HCT116 (cell line): ENCODE measurements around the gene CTSW. TPM values are rescaled to one million over a fixed set of nuclear protein-coding genes. Genes with fewer than 3 reads are reported as not detected.

ENCODE experiments used
- ATAC-seq: fragments of 200-7000 bp; cut with Tn5 transposase; 2 replicates; pipeline ENCODE4 v1.9.1; 2020; ENCODE audit warnings: mild to moderate bottlenecking, moderate library complexity
- BruUV-seq: library from RNA; stranded (reverse); fragments of 400-500 nt; replicated peaks from 2 replicates; lab custom pipeline; 2021; lab: Mats Ljungman, UMichigan
- CTCF ChIA-PET: fragments of 300-600 bp; sonication (Branson Sonifier 250); formaldehyde crosslinking; loops from one replicate; lab custom pipeline; 2021; ENCODE audit warnings: antibody characterized with exemption; lab: Charles Lee
- POLR2A ChIA-PET: fragments of 300-600, 350-600 bp; sonication (Branson Sonifier 250); formaldehyde crosslinking; loops from one replicate; lab custom pipeline; 2021; ENCODE audit warnings: antibody characterized with exemption; lab: Charles Lee
- RAD21 ChIA-PET, 2 experiments: fragments of 300-600 bp; sonication (Branson Sonifier 250); formaldehyde crosslinking; loops; one replicate each; lab custom pipeline; 2023; ENCODE audit warnings: low total read pairs in 2 of 2; ENCODE audit not compliant: uncharacterized antibody in 2 of 2, unreplicated experiment in 2 of 2, low non-redundant PET in 1 of 2; lab: Charles Lee
- DNase-seq: peaks from one replicate; pipeline ENCODE4 v3.0.0-alpha.2; 2010; ENCODE audit warnings: low read depth, low spot score
- H2AFZ ChIP-seq: fragments of 200-600 bp; shearing (Covaris generic), sonication (generic); 2 replicates; pipeline ENCODE4 v1.6.1; 2017; ENCODE audit warnings: low read depth, mixed run types, mixed read lengths, antibody characterized with exemption, low read length; ENCODE audit not compliant: poor library complexity, severe bottlenecking
- H3K27ac ChIP-seq: 2 replicates; pipeline ENCODE4 v1.5.1; 2012; ENCODE audit warnings: low read depth, low read length
- H3K27me3 ChIP-seq: fragments of 200-600 bp; sonication (generic); 2 replicates; pipeline ENCODE4 v1.6.1; 2016; ENCODE audit warnings: mixed run types, low read length, mixed read lengths; ENCODE audit not compliant: insufficient read depth
- H3K36me3 ChIP-seq, 2 experiments: fragments of 200-500 bp in 1 of 2; fragments of 200-600 bp in 1 of 2; sonication (Bioruptor generic) in 1 of 2; sonication (generic) in 1 of 2; 2 replicates each; pipeline versions ENCODE4 v1.5.1 to v1.6.1; 2014 to 2016; ENCODE audit warnings: low read length in 2 of 2, inconsistent platforms in 1 of 2, mixed read lengths in 1 of 2, mixed run types in 1 of 2; ENCODE audit not compliant: insufficient read depth in 2 of 2, control insufficient read depth in 1 of 2
- H3K4me1 ChIP-seq, 2 experiments: fragments of 200-600 bp in 1 of 2; sonication (generic) in 1 of 2; 2 replicates each; pipeline versions ENCODE4 v1.5.1 to v1.6.1; 2012 to 2017; ENCODE audit warnings: low read length in 2 of 2, inconsistent platforms in 1 of 2, mild to moderate bottlenecking in 1 of 2, mixed read lengths in 1 of 2, mixed run types in 1 of 2, moderate library complexity in 1 of 2; ENCODE audit not compliant: insufficient read depth in 2 of 2, control insufficient read depth in 1 of 2
- H3K4me2 ChIP-seq: fragments of 200-600 bp; sonication (generic); 2 replicates; pipeline ENCODE4 v1.6.1; 2017; ENCODE audit warnings: mixed run types, low read length, mixed read lengths
- H3K4me3 ChIP-seq, 2 experiments: fragments of 200-600 bp in 1 of 2; sonication (generic) in 1 of 2; replicated peaks in 1 of 2; 2 replicates each; pipeline ENCODE4 v1.5.1; 2011 to 2016; ENCODE audit warnings: low read length in 2 of 2, control low read depth in 1 of 2, low read depth in 1 of 2, mild to moderate bottlenecking in 1 of 2, mixed read lengths in 1 of 2, mixed run types in 1 of 2
- H3K79me2 ChIP-seq: fragments of 200-600 bp; sonication (generic); 2 replicates; pipeline ENCODE4 v1.6.1; 2017; ENCODE audit warnings: mild to moderate bottlenecking, mixed run types, low read length, moderate library complexity, mixed read lengths; ENCODE audit not compliant: insufficient read depth
- H3K9ac ChIP-seq: fragments of 200-600 bp; sonication (generic); 2 replicates; pipeline ENCODE4 v1.6.1; 2016; ENCODE audit warnings: low read length, mixed read lengths
- H3K9me2 ChIP-seq: fragments of 200-600 bp; sonication (generic), shearing (Covaris generic); 2 replicates; pipeline ENCODE4 v1.6.1; 2017; ENCODE audit warnings: mixed run types, mild to moderate bottlenecking, moderate library complexity; ENCODE audit not compliant: insufficient read depth
- H3K9me3 ChIP-seq, 2 experiments: fragments of 200-500 bp in 1 of 2; fragments of 200-600 bp in 1 of 2; sonication (Bioruptor generic) in 1 of 2; sonication (generic) in 1 of 2; 2 replicates each; pipeline ENCODE4 v1.6.1; 2014 to 2017; ENCODE audit warnings: low read length in 2 of 2, mixed read lengths in 2 of 2, inconsistent platforms in 1 of 2, low read depth in 1 of 2, mild to moderate bottlenecking in 1 of 2, mixed run types in 1 of 2, moderate library complexity in 1 of 2; ENCODE audit not compliant: control insufficient read depth in 1 of 2, insufficient read depth in 1 of 2
- H4K20me1 ChIP-seq: fragments of 200-600 bp; sonication (generic), shearing (Covaris generic); 2 replicates; pipeline ENCODE4 v1.6.1; 2017; ENCODE audit warnings: mixed run types, mild to moderate bottlenecking, moderate library complexity; ENCODE audit not compliant: insufficient read depth
- ELF1 ChIP-seq: IDR thresholded peaks from 2 replicates; pipeline ENCODE4 v1.6.1; 2012; ENCODE audit warnings: low read depth, borderline replicate concordance
- FOSL1 ChIP-seq: IDR thresholded peaks from 2 replicates; pipeline ENCODE4 v1.6.1; 2012; ENCODE audit warnings: low read depth
- POLR2AphosphoS5 ChIP-seq: IDR thresholded peaks from 2 replicates; pipeline ENCODE4 v1.6.1; 2011; ENCODE audit warnings: mild to moderate bottlenecking, low read depth, low read length, moderate library complexity
- TCF7L2 ChIP-seq: IDR thresholded peaks from 2 replicates; pipeline ENCODE4 v1.7.0; 2011; ENCODE audit warnings: borderline replicate concordance, inconsistent platforms; ENCODE audit not compliant: insufficient read depth, insufficient read length; ENCODE audit errors: extremely low read depth
- intact Hi-C: fragments of 100-400 bp; cut with micrococcal nuclease; formaldehyde crosslinking; loops from 2 replicates; pipeline ENCODE4 v1.10.0; 2022
- total RNA-seq: library from RNA; stranded (reverse); gene quantifications from one replicate; pipeline ENCODE4 v1.2.1, GENCODE V29; 2021; ENCODE audit not compliant: unreplicated experiment
- TF ChIP-seq, protein P1 (sequence below): IDR thresholded peaks from 2 replicates; pipeline ENCODE4 v1.6.1; 2012
- TF ChIP-seq, protein P2 (sequence below): IDR thresholded peaks from 2 replicates; pipeline ENCODE4 v1.6.1; 2012
- TF ChIP-seq, protein P3 (sequence below): IDR thresholded peaks from 2 replicates; pipeline ENCODE4 v1.6.1; 2011; ENCODE audit warnings: mild to moderate bottlenecking, low read length, moderate library complexity; ENCODE audit not compliant: insufficient replicate concordance; ENCODE audit errors: extremely low read depth
- TF ChIP-seq, protein P4 (sequence below), 3 experiments: fragments of 200-600 bp in 1 of 3; sonication (generic) in 1 of 3; IDR thresholded peaks in 2 of 3; conservative IDR thresholded peaks in 1 of 3; 2 replicates each; pipeline ENCODE4 v1.5.1; 2012 to 2017; ENCODE audit warnings: low read depth in 2 of 3, low read length in 2 of 3, antibody characterized with exemption in 1 of 3, borderline replicate concordance in 1 of 3, control low read depth in 1 of 3, mild to moderate bottlenecking in 1 of 3, mixed read lengths in 1 of 3, mixed run types in 1 of 3, moderate library complexity in 1 of 3; ENCODE audit not compliant: insufficient read depth in 1 of 3

Gene CTSW
- total RNA-seq, 1 experiment from 2014 or later: not detected

DNA sequence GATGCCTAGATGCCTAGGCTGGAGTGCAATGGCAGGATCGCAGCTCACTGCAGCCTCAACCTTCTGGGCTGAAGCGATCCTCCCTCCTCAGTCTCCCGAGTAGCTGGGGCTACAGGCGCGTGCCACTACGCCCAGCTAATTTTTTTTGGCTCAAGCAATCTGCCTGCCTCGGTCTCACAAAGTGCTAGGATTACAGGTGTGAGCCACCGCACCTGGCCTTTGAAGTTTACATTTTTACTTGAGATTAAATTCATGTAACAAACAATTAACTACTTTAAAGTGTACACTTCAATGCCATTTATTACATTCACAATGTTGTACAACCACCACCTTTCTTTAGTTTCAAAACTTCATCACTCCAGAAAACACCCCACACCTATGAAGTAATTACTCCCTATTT, 24.1 kb downstream of the CTSW start:
- Histone ChIP-seq H3K9me2 (no peaks in the 10 kb centered on the region), H3K27me3 (no peaks in the 10 kb centered on the region), H4K20me1 (no peaks in the 10 kb centered on the region), H3K79me2 (peaks cover 23% of the 10 kb centered on the region)
- CTCF ChIA-PET: interaction anchor here (1.3 to 1.6 kb wide), 3 partner anchors 13 to 19 kb away, joined by 3 to 4 read pairs (median 4); partner anchors contain the start of genes CCDC85B and FIBP
- POLR2A ChIA-PET: interaction anchor here (0.7 to 10.9 kb wide), 5 partner anchors 11 to 481 kb away, joined by 3 to 124 read pairs (median 5); partner anchors contain the start of genes CCDC85B, FIBP and NEAT1
- TF ChIP-seq FOSL1: no peak
- peak; percentile 40 for TF ChIP-seq TCF7L2
- TF ChIP-seq, all 23 proteins: peak for 1
- Histone ChIP-seq H3K9me3 (no peaks in the 10 kb centered on the region), H3K9ac (peak overlapping the region; percentile 99), H3K4me2 (peak overlapping the region; percentile 71), H2AFZ (no peak overlapping the region), H3K4me1 (peaks cover 44 to 82% of the 10 kb centered on the region in 2 experiments), H3K27ac (peak overlapping the region; percentile 86), H3K36me3 (peaks cover 0 to 9% of the 10 kb centered on the region in 2 experiments; a peak in 1 of 4 replicates), H3K4me3 (peak overlapping the region in 1 of 2 experiments; percentile 25; a peak in 3 of 4 replicates)
- RAD21 ChIA-PET: interaction anchor here in 1 of 2 experiments (1.0 kb wide), 1 partner anchor 13 kb away, joined by 3 read pairs; the partner anchor contains the start of gene CCDC85B
- ATAC-seq: no peak
- BruUV-seq: no TSS peak
- intact Hi-C loops: no loop called here
- no peak for DNase-seq

DNA sequence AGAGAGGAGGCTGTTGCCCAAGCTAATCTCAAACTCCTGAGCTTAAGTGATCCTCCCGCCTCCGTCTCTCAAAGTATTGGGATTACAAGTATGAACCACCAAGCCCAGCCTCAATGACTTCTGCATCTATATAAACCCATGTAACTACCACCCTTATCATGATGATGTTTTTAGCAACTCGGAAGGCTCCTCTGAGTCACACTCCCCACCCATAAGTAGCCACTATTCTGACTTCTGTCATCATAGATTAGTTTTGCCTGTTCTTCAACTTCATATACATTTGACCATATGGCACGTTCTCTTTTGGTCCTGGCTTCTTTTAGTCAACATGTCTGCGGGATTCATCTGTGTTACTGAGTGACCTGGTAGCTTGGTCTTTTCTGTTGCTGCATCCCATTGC, 27.0 kb downstream of the CTSW start:
- 0 out of 2 replicates have a peak overlapping the region, but pooled peaks have one; percentile 22 for H3K9ac ChIP-seq
- ChIA-PET RAD21 (no interaction called here), POLR2A (interaction anchor here (1.8 to 10.9 kb wide), 4 partner anchors 9 to 16 kb away, joined by 6 to 124 read pairs (median 9); partner anchors contain the start of genes CCDC85B and FIBP), CTCF (interaction anchor here (1.0 to 1.1 kb wide), 2 partner anchors 15 to 22 kb away, joined by 3 to 4 read pairs; no protein-coding TSS in a partner anchor)
- BruUV-seq: no TSS peak
- H3K4me2 ChIP-seq: peak overlapping the region; percentile 54
- intact Hi-C loops: no loop called here
- no peaks in the 10 kb centered on the region for H3K27me3 ChIP-seq
- H3K36me3 ChIP-seq: no peaks in the 10 kb centered on the region
- no peak overlapping the region for H3K4me3 ChIP-seq
- DNase-seq (no peak), ATAC-seq (no peak)
- no peaks in the 10 kb centered on the region for H3K9me2 ChIP-seq
- H3K9me3 ChIP-seq: no peaks in the 10 kb centered on the region
- H3K27ac ChIP-seq: no peak overlapping the region
- no peak overlapping the region for H2AFZ ChIP-seq
- H3K79me2 ChIP-seq: peaks cover under 1% of the 10 kb centered on the region; the same call in 1 of the 2 replicates
- H3K4me1 ChIP-seq: peaks cover 46 to 96% of the 10 kb centered on the region in 2 experiments
- no peaks in the 10 kb centered on the region for H4K20me1 ChIP-seq
- TF ChIP-seq, protein P1, sequence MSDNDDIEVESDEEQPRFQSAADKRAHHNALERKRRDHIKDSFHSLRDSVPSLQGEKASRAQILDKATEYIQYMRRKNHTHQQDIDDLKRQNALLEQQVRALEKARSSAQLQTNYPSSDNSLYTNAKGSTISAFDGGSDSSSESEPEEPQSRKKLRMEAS: no peak
- no peak for TF ChIP-seq POLR2AphosphoS5
- TF ChIP-seq, protein P2, sequence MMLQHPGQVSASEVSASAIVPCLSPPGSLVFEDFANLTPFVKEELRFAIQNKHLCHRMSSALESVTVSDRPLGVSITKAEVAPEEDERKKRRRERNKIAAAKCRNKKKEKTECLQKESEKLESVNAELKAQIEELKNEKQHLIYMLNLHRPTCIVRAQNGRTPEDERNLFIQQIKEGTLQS: no peak
- TF ChIP-seq, protein P3, sequence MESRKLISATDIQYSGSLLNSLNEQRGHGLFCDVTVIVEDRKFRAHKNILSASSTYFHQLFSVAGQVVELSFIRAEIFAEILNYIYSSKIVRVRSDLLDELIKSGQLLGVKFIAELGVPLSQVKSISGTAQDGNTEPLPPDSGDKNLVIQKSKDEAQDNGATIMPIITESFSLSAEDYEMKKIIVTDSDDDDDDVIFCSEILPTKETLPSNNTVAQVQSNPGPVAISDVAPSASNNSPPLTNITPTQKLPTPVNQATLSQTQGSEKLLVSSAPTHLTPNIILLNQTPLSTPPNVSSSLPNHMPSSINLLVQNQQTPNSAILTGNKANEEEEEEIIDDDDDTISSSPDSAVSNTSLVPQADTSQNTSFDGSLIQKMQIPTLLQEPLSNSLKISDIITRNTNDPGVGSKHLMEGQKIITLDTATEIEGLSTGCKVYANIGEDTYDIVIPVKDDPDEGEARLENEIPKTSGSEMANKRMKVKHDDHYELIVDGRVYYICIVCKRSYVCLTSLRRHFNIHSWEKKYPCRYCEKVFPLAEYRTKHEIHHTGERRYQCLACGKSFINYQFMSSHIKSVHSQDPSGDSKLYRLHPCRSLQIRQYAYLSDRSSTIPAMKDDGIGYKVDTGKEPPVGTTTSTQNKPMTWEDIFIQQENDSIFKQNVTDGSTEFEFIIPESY: no peak
- TF ChIP-seq, protein P4, sequence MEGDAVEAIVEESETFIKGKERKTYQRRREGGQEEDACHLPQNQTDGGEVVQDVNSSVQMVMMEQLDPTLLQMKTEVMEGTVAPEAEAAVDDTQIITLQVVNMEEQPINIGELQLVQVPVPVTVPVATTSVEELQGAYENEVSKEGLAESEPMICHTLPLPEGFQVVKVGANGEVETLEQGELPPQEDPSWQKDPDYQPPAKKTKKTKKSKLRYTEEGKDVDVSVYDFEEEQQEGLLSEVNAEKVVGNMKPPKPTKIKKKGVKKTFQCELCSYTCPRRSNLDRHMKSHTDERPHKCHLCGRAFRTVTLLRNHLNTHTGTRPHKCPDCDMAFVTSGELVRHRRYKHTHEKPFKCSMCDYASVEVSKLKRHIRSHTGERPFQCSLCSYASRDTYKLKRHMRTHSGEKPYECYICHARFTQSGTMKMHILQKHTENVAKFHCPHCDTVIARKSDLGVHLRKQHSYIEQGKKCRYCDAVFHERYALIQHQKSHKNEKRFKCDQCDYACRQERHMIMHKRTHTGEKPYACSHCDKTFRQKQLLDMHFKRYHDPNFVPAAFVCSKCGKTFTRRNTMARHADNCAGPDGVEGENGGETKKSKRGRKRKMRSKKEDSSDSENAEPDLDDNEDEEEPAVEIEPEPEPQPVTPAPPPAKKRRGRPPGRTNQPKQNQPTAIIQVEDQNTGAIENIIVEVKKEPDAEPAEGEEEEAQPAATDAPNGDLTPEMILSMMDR (IDR thresholded peaks at IDR 0.05 in 2 of 3, conservative IDR thresholded peaks at IDR 0.05 in 1 of 3; ENCODE audit: borderline replicate concordance in 1 of 3, insufficient read depth in 1 of 3, low read depth in 2 of 3, low read length in 2 of 3): no peak
- no peak for TF ChIP-seq ELF1
